Measurements from ENCODE around the gene TBCD.
A peak's percentile ranks its signal among the peaks of the same experiment; 100 is the strongest.
"Not testable (repeated sequence)": the region's sequence is repeated elsewhere in the genome, so short reads cannot be mapped to it uniquely, and the experiment has no call there.

Gene TBCD

DNA sequence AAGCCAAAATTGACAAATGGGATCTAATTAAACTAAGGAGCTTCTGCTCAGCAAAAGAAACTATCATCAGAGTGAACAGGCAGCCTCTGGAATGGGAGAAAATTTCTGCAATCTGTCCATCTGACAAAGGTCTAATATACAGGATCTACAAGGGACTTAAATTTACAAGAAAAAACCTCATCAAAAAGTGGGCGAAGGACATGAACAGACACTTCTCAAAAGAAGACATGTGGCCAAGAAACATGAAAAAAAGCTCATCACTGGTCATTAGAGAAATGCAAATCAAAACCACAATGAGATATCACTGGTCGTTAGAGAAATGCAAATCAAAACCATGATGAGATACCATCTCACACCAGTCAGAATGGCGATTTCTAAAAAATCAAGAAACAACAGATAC is 203.2 kb downstream of the TBCD start:
- DNase-seq (ENCODE audit: low read depth, low spot score), result not testable (repeated sequence)

DNA sequence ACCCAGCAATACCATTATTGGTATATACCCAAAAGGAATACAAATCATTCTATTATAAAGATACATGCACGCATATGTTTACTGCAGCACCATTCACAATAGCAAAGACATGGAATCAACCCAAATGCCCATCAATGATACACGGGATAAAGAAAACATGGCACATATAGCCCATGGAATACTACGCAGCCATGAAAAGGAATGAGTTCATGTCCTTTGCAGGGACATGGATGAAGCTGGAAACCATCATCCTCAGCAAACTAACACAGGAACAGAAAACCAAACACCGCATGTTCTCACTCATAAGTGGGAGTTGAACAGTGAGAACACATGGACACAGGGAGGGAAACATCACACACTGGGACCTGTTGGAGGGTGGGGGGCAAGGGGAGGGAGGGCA is 203.8 kb downstream of the TBCD start:
- not testable (repeated sequence) for DNase-seq (ENCODE audit: low read depth, low spot score)

DNA sequence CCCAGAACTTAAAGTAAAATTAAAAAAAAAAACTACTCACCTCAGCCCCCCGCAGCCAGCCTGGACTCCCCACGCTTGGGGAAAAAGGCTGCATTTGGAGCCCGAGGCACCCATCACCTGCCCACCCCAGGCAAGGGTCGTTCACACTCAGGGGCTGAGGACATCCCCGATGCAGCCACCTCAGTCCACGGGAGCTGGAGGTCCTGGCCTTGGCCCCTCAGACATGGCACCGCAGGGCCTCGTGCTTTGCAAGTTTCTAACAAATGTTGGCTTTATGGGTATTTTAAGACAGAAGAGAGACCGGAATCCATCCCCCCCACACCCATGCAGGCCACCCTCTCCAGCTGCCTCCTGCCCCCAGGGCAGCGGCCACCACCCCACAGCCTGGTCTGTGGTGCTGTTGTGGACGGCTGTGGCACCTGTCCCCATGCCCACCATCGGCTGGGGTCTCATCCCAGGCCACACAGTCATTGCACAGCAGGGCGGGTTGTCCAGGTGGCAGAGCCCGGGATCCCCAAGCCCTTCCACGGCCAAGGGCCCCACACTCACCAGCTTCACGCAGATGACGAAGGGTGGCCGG is 204.4 kb downstream of the TBCD start:
- no peak for DNase-seq (ENCODE audit: low read depth, low spot score)

DNA sequence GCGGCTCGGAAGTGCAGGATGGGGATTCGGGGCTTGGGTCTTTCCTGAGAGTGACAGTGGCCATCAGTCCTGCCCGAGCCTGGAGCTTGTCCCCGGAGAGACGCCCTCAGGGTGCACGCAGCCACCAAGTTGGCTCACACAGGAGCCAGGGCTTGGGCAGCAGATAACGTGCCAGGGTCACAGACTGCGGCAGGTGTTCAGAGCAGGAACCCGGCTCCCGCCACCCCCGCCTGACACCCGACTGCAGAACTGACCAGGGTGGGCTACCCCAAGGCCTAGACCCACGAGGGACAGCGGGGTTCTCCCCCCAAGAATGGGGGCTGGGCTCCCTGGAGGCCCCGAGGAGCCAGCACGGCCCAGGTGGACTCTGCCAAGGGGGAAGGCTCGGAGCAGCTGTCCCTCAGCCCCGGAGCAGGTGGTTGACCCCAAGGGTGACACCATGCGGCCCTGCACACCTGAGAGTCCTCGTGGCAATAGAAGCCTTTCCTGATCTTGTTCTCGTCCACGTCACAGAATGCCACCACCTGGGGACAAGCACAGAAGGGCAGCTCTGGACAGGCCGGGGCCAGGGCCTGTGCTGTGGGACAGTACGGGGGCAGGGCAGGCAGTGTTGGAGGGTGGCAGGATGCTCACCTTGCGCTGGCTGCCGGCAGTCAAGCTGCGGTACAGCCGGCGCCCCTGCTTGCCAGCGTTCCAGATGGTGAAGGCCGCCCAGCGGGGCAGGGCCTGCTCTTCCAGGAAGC is 205.0 kb downstream of the TBCD start:
- DNase-seq (ENCODE audit: low read depth, low spot score), result no peak

DNA sequence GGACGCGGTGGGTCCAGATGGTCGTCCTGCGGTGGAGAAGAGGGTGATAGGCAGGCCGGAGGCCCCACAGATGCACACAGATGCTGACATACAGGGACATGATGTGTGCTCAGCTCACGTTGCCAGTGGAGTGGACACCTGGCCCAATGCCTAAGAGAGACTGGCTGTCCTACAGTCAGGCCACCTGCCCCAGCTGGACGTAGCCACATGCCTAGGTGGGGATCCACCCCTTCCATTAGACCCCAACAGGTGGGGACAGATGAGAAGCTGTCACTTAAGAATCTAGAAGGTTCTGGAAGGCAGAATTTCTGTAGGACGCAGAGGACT is 205.6 kb downstream of the TBCD start:
- DNase-seq (ENCODE audit: low read depth, low spot score), result no peak

DNA sequence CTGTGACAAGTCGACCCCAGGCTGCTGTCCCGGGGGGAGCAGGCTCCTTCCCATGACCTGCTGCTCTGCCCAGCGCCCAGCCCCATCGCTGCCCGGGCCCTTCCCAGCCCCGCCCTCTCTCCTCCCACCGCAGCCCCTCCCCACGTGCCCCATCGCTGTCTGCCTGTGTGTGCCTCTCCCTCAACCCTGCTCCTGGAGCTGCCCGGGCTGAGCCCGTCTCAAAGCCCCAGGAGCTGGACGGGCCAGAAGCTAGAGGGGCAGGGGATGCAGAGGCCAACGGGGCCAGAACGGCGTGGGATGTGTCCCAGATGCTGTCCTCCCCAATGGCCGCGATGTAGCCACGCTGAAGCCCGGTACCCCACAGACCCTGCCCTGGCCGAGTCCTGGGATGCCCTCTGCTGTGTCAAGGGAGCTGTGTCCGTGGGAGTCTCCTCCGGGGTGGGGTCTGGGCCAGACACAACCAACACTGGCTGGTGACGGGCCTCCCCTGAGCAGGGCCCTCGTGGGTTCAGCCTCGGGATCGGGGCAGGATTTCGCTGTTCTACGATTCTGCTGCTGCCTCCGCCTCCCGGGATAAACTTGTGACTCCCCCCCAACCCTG is 206.2 kb downstream of the TBCD start:
- DNase-seq (ENCODE audit: low read depth, low spot score), result no peak

DNA sequence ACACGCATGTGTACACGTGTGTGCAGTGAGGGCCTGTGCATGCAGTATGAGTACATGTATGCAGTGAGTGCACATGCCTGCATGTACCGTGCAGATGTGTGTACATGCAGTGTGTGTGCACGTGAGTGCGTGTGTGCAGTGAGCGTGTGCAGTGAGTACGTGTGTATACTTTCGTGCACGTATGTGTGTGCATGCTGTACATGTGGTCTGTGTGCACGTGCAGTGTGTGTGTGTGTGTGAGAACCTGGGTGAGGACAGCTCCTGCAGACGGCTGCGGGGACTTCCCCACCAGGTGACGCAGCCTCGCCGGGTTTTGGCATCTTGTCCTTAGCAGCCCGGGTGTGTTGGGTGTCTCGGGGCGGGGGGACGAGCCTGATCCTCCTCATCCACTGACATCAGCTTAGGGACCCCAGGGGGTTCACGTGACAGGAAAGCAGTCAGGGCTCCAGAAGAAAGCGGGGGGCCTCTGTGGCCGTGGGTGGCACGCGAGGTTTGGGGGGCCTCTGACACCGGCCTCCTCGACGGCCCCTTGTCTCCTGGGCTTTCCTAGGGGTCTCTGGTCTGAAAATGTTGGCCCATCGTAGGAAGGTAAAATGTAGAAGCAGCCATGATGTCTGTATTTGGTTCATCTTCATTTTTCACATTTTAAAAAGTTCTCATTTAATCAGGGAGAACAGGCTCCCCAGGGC is 207.5 kb downstream of the TBCD start:
- DNase-seq (ENCODE audit: low read depth, low spot score), result no peak

DNA sequence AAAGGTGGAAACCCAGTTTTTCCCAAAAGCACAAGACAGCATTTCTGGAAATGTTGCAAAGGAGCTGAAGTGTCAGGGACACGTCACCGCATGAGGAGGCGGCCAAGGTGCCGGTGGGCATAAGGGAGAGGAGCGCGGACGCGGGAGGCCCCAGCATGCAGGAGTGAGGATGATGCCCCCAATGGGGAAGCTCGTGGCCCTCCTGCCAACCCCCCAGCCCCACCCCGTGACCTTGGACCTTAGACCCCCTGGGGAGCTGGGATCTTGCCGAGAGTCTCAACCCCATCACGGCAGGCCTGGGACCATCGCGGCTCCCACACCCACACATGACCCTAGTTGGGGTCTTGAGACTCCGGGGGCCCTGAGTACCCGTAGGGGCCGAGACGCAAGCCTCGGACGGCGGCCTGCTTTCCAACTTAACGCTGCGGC is 208.1 kb downstream of the TBCD start:
- no peak for DNase-seq (ENCODE audit: low read depth, low spot score)

DNA sequence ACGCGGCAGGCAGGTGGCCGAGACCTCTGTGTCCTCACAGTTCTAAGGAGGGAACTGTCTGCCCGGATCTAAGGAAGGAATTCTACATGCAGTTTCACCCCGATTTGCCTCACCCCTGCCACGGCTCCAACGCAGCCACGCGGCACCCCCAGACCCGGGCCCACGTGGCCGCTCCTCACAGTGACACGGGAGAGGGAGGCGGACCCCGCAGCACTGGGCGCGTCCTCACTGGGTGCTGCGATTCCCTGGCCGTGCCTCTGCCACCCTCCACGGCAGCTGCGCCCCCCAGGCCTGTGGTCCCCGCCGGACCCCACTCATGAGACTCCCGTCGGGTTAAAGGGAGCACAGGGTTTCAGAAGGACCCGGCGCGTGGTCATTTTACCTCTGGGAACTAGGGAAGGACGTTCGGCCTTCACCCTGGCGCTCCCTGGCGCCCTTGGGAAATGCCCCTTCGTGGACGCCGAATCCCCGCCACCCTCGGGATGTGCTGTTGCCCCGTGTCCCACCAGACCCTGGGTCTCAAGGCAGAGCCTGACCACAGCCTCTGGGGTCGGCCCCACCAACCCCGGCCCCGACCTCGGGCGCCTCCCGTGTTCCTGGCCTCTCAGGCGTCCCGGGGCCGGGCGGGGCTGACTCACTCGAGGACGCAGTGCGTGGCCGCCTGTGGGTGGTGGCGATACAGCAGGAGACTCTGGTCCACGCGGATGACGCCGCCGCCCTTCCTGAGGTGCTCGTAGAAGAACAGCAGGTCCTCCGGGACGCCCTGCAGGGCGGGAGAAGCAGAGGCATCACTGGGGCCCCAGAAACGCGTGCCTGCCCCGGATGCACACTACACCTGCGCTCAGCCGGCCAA is 208.8 kb downstream of the TBCD start:
- no peak for DNase-seq (ENCODE audit: low read depth, low spot score)

DNA sequence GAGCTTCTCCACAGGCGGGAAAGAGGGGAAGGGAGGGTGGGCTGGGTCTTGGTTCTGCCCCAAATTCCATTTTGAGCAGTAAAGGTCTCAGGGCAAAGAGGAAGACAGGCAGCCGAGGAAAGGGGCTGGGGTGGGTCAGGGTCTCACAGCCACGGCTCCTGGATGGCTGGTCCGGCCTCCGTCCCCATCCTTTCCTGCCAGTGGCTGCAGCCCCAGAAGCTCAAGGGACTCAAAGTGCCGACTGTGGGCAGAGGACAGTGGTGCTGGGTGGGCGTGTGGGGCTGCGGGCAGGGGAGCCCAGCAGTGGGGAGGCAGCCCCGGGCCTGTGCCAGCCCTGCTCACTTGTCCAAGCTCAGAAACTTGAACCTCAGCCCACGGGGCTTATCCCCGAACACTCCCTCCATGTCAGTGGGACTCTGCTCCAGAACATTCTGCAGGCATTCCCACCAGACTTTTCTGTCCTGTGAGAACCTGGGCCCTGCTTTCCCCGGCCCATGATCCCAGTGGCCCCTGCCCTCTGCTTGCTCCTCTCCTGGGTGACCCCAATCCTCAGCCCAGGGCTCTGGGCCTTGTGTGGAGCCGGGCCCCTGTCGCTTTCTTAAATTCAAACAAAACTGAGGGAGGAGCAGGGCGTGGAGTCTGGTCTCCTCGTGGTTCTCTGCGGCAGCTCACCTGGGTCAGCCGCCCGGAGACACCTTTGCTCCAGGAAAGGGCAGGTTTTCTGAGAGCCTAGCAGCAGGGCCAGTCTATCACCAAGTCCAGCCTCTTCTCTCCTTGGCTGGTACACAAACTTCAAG is 209.7 kb downstream of the TBCD start:
- no peak for DNase-seq (ENCODE audit: low read depth, low spot score)

DNA sequence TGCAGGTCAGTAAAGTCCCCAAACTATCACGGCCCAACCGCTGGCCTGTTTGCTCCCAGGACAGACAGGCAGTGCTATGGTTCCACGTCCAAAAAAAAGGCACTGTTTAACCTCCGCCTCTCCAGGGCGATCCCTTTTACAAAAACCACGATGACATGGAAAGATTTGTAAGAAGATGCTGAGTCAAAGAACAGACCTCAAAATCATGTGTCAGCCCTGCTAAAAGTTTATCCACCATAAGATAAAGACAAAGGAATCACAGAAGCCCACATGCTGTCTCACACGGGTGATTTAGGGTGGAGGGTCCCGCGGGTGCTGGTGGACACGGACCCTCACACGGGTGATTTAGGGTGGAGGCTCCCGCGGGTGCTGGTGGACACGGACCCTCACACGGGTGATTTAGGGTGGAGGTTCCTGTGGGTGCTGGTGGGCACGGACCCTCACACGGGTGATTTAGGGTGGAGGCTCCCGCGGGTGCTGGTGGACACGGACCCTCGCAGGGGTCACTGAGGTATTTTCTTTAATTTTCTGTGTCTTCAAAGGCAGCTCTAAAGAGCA is 210.4 kb downstream of the TBCD start:
- DNase-seq (ENCODE audit: low read depth, low spot score), result no peak

DNA sequence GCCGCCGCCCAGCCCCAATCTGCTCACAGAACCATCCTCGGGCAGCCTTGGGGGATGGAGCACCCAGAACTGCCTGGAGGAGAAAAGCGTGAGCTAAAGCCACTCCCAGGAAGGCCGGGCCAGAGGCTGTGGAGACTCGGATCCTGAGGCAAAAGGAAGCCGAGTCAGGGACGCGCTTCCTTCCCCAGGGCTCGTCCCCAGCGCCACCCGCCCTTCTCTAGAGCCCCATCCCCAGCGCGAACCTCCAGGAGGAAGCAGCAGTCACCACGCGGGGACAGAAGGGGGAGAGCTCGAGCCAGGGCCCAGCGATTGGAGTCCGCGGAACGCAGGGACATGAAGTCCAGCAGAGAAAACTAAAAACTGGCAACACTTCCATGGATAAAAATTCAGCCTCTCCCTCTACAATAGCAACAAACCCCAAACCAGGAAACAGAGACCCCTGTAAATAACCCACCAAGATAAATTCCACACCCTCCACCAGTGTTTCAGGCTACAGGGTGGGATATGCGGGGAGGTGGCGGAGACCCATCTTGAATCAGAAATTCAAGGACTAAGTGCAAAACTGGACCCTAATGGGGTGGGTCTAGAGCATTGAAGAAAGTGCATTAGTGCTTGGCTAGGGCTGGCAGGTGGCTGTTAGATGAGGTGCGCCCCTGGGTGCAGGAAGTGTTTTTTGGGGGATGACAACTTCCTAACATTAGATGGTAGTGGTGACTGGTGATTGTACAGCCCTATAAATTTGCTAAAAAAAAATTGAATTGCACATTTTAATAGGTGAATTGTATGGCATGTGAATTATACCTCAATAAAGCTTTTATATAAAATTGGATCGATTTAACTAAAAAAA is 211.5 kb downstream of the TBCD start:
- DNase-seq (ENCODE audit: low read depth, low spot score), result peak; percentile 60

DNA sequence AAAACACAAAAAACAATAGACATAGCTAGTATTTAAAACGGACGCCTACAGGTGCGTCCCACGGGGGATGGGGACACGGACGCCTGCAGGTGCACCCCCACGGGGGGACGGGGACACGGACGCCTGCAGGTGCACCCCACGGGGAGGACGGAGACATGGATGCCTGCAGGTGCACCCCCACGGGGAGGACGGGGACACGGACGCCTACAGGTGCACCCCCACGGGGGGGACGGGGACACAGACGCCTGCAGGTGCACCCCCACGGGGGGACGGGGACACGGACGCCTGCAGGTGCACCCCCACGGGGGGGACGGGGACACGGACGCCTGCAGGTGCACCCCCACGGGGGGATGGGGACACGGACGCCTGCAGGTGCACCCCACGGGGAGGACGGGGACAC is 212.6 kb downstream of the TBCD start:
- DNase-seq (ENCODE audit: low read depth, low spot score), result not testable (repeated sequence)

DNA sequence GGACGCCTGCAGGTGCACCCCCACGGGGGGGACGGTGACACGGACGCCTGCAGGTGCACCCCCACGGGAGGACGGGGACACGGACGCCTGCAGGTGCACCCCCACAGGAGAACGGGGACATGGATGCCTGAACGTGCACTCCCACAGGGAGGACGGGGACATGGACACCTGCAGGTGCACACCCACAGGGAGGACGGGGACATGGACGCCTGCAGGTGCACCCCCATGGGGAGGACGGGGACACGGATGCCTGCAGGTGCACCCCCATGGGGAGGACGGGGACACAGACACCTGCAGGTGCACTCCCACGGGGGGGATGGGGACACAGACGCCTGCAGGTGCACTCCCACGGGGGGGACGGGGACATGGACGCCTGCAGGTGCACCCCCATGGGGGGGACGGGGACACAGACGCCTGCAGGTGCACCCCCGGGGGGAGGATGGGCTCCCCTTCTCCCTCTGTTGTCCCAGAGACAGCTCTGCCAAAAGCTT is 213.0 kb downstream of the TBCD start:
- no peak for DNase-seq (ENCODE audit: low read depth, low spot score)

DNA sequence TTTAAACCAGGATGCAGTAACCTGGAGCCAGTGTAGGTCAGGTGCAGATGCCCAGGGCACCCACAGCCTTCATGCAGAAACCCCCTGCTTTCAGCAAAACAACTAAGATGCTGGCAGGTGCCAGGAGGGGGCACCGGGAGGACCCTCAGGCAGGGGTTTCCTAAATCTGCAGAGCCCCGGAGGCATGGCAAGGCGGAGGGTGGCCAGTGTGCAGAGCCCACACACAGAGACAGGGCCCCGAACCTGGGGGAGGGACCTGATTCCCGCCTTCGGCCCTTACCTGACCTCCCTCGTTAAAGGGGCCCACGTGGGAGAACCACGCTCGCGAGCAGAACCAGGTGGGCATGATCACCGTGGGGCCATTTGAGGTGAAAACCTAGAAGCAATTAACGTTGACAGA is 213.5 kb downstream of the TBCD start:
- DNase-seq (ENCODE audit: low read depth, low spot score), result no peak

DNA sequence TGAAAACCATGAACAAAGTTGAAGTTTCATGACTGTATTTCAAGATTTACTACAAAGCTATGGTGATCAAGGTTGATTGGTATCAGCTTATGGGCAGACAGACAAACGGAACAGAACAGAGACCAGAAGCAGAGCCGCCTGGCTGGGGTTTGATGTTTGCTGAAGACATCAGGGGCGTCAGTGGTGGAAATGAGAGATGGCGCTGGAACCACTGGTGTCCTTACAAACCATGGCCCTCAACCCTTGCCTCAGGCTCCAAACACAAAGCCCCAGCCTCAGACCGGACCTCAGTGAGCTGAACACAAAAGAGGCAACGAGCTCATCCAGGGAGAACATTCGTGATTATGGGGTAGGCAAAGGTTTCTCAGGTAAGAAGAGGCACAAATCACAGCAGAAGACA is 214.6 kb downstream of the TBCD start:
- no peak for DNase-seq (ENCODE audit: low read depth, low spot score)

DNA sequence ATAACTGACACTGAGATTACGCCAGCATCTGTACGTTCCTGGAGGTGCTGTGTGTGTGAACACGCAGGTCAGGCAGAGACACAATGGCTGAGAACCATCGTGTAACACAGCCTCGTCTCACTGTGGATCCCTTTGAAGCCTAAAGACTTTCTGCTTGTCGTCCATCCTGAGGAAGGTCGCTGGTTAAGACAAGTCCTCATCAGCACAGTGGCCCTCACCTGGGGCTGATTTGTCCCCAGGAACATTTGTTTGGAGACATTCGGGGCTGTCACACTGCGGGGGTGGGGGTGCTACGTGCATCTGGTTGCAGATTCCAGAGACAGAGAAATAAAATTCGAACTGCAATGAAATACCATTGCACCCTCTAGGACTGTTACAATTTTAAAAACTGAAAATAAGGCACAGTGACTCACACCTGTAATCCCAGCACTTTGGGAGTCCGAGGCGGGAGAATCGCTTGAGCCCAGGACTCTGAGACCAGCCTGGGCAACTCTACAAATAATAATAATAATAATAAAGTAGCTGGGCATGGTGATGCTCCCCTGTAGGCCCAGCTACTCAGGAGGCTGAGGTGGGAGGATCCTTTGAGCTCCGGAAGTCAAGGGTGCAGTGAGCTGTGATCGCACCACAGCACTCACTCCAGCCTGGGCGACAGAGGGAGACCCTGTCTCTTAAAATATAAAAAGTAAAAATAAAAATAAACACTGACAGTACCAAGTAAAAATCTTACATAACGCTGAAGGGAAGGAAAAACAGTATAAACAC is 215.6 kb downstream of the TBCD start:
- no peak for DNase-seq (ENCODE audit: low read depth, low spot score)

DNA sequence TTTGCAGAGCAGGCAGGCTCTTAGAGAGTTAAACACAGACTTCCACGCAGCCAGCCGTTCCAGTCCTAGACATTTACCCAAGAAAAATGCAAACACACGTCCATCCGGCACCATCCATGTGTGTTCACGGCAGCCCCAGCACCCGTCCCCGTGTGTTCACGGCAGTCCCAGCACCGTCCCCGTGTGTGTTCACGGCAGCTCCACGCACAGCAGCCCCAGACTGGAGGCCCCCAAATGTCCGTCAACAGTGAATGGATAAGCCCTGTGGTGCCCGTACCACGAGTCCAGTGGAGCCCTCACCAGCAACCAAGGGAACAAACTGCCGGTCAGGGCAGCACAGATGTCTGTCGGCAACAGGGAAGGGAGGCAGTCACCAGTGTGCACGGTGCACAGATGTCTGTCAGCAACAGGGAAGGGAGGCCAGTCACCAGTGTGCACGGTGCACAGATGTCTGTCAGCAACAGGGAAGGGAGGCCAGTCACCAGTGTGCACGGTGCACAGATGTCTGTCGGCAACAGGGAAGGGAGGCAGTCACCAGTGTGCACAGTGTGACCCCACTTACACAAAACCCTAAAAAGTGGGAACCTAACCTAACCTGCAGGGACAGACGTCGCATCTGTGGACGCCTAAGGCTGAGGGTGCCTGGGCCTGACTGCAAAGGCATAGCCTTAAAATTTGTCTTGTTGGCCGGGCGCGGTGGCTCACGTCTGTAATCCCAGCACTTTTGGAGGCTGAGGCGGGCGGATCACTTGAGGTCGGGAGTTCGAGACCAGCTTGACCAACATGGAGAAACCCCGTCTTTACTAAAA is 216.4 kb downstream of the TBCD start:
- DNase-seq (ENCODE audit: low read depth, low spot score), result not testable (repeated sequence)

Measured in iPS DF 19.7 (cell line).